HG03064 (cell line): ENCODE data around the gene VANGL2.

ENCODE experiments used
- ATAC-seq: cut with Tn5 transposase; IDR thresholded peaks from one replicate; pipeline ENCODE4 v1.9.1; 2021; ENCODE audit warnings: low read depth; ENCODE audit not compliant: unreplicated experiment

Gene VANGL2

DNA sequence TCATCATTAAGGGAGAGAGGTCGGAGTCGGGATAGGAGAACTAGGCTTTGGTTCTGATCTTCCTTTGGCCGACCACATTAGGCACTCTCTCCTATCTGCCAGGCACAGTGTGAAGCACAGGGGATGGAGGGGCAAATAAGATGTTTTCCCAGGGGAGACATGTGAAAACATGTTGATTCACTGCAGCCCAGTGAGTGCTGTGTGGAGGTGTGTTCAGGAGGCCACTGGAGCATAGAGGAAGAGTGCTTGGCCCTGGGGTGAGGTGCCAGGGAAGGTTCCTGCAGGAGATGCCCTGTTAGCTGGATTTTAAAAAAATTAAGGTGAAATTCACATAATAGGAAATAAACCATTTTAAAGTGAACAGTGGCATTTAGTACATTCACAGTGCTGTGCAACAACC is 3.7 kb downstream of the VANGL2 start:
- ATAC-seq = no peak

DNA sequence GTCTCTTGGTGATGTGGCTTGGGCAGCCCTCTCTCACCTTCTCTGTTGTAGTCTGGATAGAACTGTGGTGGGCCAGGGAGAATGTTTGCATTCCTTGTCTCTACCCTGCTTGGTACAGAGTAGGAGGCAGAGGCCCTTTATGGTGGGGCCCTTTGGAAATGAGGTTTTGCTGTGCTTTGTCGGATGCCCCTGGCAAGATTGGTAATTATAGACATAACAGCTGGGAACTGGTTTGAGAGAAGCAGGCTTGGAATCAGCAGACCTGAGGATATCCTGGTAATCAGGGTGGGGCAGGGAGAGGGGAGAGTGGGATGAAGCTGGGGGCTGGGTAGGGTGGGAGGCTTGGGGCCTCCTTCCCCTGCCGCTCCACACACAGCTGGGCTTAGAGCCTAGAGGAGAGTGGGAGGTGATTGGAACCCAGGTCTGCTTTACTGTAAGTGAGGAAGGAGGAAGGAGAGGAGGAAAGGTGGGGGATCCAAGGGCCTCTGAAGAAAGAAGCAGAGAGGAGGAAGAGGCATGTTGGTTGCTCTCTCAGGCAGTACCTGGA is 5.0 kb downstream of the VANGL2 start:
- no peak for ATAC-seq

DNA sequence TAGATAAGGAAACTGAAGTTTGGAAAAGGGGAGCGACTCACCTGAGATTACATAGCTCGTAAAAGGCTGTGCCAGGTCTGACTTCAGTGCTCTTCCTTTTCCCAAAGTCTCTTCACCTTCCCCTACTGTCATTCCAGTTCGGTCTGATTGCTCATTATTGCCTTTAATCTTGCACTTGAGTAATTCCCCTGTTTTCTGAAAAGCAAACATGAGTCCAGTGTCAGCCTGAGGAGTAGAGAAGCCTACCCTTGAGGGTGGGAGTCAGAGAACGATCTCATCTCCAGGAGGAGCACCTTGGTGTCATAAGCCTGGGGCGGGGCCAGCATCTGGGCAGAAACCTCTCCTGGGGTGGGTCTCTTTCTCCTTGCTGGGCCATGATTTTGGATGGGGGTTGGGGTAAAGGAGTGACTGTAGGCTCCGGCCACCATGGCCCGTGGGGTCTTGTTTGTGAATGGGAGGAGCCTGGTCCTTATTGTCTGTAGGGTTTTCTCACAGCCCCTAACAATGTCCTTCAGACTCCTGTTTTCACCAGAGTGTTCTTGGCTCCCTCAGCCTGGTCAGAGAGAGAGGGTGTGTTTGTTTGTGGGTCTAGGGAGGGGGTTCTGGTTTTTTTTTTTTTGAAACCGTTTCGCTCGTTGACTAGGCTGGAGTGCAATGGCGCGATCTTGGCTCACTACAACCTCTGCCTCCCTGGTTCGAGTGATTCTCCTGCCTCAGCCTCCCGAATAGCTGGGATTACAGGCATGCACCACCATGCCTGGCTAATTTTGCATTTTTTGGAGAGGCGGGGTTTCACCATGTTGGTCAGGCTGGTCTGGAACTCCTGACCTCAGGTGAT is 6.0 kb downstream of the VANGL2 start:
- no peak for ATAC-seq

DNA sequence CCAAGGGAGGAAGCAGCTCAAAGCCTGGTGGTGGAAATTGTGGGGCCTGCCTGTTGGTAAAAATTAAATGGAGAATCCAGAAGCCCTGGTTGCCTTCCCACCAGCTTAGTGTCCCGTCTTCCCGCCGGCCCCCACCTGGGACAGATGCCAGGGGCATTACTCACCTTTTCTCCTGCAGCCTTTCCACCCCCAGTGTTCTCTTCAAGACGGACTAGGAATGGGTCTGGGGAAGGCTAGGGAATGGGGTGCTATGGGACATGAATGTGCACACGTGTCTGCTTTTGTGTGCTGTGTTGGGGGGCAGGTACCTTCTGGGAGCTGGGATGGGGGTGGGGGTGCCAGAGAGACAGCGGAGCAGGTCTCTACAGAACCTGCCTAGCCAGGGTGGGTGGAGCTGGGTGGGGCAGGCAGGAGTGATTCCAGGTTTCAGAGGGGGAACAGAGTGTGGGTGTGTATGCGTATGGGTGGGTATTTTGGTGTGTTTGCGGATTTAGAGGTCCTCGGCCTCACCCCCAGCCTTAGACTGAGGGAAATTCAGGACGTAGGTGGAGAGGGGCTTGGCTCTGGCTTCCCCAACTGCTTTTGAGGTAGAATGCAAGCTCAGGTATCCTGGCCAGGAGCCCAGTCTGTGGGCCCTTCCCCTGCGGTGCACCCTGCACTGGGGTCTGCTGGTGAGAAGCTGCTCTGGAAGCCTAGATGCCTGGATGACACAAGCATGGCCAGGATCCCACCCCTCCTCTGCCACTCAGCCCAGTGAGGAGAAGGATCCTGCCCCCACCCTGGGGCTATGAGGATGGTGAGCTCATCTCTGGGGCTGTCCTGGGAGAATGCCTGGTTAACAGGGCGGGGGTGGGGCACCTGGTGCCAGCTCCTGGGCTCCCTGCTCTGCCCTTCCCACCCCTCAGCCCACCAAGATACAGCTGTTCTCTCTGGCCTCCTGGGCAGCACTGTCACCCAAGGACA is 7.8 kb downstream of the VANGL2 start:
- ATAC-seq = no peak

DNA sequence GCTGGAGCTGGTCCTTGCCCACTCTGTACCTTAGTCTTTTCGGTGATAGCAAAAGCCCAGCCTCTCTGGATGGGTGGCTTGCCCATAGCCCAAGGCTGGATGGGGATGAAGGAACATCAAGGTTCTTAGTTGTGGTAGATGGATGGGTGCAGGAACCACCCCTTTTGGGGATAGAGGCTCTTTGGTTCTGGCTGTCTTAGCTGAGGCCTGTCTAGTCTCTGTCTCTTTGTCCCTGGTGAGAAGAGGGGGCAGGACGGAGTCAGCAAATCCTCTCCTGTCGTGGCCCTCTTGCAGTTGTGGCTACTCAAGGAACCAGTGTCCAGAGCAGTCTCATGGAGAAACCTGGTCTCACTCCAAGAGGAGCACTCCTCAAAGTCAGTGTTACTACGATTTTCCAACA is 8.5 kb downstream of the VANGL2 start:
- ATAC-seq = no peak

DNA sequence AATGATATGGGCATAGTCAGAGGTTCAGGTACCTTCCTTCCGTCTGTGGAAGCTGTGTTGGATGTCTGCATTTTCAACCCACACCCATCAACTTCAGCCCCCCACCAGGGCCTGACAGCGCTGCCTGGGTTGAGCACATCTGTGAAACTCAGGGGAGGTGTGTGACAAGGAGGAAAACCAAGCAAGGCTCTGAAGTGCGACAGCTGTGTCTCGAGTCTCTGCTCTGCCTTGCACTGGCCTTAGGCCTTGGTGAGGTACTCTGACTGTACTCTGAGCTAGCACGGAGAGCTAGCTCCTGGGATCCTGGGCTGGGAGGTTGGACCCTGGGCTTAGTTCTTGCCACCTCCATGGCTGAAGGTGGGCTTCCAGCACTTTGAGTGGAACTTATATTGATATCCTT is 9.1 kb downstream of the VANGL2 start:
- ATAC-seq = no peak

DNA sequence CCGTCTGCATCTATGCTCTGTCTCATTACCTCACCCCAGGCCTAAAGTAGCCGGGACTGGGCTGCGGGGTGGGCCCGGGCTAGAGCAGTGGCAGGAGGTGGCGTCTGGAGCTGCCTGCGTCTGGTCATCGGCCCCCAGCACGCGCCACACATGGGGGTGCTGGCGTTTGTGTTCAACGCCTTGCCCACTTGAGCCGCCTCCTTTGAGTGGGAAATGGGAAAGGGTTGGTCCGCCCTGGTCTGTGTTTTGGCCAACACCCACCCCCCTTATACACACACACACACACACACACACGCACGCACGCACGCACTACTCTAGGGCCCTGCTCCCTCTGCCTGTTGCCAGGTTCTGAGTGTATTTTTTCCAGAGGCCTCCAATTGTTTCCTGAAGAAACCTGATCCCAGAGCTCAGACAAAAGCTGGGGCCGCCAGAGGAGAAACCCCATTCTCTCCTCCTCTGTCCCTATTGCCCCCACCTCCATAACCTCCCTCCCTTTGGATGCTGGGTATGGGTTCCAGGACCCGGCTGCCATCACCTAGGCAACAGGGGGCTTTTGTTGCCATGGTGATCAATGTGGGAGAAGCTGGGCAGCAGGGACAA is 10.1 kb downstream of the VANGL2 start:
- ATAC-seq = no peak

DNA sequence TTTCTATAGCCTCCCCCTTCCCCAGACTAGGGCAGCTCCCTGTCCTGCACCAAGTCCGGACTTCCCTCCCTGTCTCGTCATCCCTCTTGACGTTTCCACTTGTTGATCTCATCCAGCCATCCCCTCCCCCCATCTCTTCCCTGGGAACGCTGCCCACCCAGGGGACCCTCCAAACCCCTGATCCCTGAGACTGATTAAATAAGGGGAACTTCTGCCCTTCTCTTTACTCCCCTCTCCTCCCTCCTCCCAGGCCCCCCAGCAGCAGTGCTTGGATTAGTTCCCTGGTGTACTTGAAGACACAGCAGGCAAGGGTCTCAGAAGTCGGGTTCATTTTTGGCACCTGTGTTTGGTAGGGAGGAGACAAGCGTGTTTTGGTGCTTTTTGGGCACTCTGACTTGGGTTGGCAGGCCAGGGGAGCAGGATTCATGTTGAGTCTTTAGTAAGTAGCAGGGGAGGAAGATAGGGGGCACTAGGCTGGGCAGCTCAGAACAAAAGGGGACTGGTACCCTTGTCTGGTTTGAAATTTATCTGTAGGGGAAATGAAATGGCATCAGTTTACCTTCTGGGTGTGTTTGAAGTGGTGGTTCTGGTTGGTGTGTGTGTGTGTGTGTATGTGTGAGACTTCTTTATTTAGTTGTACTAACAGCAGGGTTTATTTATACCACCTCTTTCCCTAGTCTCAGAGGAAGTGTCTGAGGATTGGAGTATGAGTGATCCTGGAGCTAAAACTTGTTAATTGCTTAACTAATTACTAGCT is 11.1 kb downstream of the VANGL2 start:
- no peak for ATAC-seq

DNA sequence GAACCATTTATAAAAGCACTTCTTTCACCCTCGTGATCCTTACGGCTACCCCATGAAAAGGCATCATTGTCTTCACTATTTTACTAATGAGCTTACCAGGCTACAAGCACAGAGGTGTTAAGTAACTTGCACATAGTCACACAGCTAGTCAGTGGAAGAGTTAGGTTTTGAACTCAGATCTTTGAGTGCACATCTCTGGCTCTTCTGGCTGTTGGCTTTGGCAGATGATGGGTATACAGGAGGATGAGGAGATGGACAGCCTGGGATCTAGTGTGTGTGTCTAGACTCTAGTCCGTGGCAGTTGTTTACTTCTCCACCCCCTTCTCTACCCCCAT is 11.6 kb downstream of the VANGL2 start:
- ATAC-seq = no peak

DNA sequence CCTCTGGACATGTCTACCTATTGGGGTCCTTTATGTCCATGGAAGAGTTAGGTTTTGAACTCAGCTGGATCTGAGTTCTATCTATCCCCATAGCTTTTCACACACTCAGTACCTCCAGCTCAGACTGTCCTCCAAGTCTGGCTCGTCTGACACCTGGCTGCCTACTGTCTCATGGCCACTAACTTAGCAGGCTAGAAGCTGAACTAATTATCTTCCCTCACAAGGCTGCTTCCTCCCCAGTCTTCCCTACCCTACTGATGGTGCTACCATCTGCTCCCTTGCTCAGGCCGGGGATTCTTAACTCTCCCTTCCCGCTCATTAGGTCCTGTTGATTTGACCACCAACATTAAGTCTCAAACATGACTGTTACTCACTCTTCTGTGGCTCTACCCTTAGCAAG is 13.4 kb downstream of the VANGL2 start:
- ATAC-seq = no peak

DNA sequence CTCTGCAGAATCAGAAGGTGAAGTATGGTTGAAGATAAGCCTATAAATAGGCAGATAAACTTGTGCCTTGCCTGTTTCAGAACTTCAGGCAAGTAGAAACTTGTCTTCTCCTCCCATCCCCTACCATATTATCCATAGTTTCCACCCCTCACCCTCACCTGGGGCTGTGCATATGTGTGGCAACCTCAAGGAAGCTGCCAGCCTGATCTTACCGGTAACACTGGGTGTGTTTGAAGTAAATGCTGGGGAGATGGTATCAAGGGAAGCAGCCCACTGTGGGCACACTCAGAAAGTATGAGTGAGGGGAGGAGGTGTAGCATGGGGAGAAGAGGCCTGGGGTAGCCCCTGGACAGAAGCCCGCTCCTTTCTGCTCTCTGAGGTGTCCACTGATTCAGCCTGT is 14.5 kb downstream of the VANGL2 start:
- ATAC-seq = no peak

DNA sequence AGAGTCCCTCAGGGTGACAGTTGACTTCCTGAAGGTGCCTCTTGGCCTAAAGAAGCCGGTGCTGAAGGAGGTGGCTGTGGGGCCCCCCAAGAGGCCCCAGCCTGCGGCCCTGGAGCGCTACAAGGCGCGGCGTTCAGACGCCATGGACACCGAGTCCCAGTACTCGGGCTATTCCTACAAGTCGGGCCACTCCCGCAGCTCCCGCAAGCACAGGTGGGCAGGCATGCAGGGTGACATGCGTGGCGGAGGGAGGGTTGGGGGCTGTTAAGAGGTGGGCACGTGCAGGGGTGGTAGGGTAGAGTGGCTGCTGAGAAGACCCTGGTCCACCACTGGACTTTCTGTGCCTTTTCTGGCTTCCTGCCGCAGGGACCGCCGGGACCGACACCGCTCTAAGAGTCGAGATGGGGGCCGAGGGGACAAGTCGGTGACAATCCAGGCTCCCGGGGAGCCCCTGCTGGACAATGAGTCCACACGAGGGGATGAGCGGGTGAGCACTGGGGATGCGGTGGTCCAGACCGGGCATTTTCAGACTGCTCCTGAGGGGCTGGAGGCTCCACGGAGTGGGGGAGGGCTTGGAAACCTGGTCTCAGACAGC is 15.4 kb downstream of the VANGL2 start:
- no peak for ATAC-seq

DNA sequence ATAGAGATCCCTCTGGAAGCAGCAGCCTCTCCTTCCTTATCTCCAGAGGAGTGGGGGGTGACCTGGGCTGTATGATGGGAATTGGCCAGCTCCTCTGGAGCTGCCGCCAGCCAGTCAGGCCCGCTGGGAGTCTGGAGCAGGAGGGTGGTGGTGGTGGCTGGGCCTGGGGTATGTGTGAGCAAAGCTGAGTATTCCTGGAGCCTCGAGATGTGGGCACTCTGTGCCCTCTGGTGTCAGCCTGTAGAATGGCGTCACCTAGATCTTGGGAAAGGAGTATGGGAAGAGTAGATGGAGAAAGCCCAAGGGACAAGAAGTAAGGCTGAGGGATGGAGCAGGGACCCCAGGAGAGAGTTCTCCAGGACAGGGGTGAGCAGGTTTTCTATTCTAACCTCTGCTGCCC is 16.0 kb downstream of the VANGL2 start:
- no peak for ATAC-seq

DNA sequence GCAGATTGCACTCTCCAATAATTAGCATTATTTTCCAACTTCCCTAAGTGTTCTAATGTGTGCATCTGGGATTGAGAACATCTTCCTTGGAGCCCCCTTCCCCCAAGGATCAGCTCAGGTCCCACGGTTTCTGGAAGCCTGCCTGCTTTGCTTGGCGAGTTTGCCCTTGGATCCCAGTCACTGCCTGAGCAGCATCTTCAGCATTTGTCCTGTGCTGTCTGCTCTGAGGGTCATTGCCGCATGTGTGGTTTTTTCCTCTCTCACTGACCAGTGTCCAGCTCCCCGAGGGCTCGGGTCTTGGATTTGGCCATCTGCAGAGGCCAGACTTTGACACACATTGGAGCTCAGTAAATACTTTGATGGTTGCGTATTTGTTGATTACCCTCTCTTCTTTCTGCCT is 18.1 kb downstream of the VANGL2 start:
- no peak for ATAC-seq

DNA sequence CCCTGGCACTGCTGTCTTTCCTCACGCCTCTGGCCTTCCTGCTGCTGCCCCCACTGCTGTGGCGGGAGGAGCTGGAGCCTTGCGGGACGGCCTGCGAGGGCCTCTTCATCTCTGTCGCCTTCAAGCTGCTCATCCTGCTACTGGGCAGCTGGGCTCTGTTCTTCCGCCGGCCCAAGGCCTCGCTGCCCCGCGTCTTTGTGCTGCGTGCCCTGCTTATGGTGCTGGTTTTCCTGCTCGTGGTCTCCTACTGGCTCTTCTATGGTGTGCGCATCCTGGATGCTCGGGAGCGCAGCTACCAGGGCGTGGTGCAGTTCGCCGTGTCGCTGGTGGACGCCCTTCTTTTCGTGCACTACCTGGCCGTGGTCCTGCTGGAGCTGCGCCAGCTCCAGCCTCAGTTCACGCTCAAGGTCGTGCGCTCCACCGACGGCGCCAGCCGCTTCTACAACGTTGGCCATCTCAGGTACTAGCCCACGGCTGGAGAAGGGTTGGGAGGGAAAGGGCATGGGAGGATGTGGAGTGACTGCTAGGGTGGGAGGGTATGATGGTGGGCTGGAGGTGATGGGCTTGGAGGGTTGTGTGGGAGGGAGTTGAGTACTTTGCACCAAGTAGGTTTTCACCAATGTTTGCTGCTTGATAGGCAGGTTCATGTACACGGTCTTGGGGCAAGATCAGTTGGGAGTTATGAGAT is 18.9 kb downstream of the VANGL2 start:
- no peak for ATAC-seq

DNA sequence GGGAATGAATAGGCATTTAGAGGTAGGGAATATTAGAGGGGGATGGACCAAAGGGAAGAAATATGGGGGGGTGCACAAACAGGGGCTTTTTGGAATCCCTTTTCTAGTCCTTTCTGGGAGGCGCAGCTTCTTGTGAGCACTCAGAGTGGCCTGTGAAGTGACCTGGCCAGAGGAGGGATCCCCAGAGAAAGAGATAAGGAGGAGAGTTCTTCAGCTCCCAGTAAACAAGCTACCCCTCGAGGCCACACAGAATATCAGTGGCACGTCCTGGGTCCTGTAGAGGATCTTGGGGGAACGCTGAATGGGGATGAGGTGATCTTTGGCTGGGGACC is 19.4 kb downstream of the VANGL2 start:
- ATAC-seq = no peak

DNA sequence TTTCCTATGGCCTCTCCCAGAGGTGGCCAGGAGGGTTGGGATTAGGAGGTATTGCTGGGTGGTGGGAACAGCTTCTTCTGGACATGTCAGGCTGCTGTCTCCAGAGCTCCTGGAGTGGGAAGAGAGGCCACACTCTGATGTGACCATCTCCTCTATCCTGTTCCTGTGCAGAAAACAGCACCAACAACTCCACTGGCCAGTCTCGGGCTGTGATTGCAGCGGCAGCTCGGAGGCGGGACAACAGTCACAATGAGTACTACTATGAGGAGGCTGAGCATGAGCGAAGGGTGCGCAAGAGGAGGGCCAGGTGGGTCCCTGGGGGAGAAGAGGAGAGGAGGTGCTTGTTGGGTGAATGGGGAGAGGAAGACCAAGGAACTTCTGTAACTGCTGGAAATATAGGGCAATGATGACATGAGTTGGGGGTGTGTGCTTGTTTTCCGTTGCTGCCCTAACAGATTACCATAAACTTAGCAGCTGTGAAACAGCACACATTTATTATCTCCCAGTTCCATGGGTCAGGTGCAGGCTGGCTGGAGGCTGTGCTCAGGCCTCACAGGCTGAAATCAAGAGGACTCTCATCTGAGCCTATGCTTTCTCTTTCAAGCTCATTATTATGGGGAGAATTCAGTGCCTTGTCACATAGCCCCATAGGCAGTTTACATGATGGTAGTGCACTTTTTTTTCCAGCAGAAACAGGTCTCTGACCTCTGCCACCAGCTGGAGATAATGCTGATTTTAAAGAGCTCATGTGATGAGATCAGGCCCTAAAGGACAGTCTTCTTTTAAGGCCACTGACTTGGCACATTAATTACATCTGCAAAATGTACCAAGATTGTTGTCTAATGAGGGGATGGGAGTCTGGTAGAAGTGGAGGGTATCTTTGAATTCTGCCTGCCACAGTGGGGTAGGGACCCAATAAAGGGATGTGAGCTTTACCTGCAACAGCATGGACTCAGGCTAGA is 20.8 kb downstream of the VANGL2 start:
- ATAC-seq = no peak

DNA sequence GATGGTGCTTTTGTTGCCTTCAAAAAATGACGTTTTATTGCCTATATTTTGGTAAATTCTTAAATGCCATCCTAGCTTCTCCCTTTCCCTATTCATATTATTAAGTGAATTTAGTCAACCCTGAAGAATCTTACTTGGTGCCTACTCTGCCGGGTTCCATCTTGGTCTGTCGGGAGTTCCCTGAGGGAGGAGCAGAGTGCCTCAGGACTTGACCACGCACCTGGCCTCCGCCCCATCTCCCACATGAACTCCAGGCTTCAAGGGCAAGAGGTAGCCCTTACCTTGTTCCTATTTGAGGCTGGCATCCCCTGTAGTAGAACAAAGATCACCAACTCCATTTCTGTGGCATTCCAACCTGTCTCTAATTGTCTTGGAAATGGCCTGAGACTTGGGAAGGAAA is 21.5 kb downstream of the VANGL2 start:
- no peak for ATAC-seq
